GM21381 (cell line): ENCODE data around the gene UBR3.
"Not testable (repeated sequence)": the region's sequence is repeated elsewhere in the genome, so short reads cannot be mapped to it uniquely, and the experiment has no call there.

Source experiments
- ATAC-seq: cut with Tn5 transposase; IDR thresholded peaks from one replicate; pipeline ENCODE4 v1.9.1; 2021; ENCODE audit warnings: mild to moderate bottlenecking, moderate library complexity; ENCODE audit not compliant: unreplicated experiment

Gene UBR3

GRCh38 chr2:169823996-169824372, 3.3 kb upstream of the UBR3 start:
- no peak for ATAC-seq

DNA sequence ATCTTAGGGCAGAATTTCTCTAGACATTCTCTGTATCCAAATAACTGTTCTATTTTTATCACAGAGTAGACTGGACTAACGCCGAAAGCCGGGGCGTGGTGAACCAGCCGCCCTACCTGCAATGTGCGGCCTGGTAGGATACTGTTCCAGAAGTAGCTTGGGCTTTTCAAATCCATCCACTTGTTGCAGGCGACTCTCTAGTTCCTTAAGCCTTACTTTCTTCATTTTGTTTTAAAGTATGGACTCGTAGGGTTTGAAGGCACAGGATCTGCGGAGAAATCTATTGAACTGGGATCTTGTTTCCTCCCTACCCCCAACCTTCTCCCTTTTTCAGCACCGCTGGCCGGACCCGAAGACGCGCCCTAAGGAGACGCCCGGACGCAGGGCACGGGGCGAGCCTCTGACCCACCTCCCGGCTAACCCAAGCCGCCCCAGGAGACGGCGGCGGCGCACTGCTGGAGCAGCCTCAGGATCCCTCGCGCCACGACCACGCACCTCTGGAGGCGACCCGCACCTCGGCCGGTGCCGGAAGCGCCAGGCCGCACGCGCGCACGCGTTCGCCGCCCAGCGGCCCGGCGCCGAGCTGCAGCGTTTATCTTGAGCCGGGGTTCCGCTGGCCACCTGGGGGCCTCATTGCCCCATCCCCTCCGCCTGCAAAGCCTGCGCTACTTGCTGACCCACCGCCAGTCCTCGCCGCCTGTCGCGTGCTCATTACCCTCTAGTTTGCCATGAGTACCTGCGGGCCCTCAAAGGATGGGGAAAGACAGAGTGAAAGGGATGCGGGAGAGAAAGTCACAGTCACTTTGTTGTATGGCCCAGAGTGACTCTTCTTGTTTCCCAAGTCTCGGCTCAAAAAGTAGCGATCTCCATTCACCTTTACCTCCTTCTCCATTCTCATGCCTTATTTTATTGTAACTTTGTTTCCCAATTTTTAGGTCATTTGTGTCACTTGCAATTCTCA, 2.6 kb upstream of the UBR3 start, which contains the start of gene METTL5:
Gene METTL5 (minus strand): TSS at position 533 of the 961 bp plus-strand sequence. CDS start 308 bp downstream, at position 225.
- ATAC-seq, result peak; percentile 59

DNA sequence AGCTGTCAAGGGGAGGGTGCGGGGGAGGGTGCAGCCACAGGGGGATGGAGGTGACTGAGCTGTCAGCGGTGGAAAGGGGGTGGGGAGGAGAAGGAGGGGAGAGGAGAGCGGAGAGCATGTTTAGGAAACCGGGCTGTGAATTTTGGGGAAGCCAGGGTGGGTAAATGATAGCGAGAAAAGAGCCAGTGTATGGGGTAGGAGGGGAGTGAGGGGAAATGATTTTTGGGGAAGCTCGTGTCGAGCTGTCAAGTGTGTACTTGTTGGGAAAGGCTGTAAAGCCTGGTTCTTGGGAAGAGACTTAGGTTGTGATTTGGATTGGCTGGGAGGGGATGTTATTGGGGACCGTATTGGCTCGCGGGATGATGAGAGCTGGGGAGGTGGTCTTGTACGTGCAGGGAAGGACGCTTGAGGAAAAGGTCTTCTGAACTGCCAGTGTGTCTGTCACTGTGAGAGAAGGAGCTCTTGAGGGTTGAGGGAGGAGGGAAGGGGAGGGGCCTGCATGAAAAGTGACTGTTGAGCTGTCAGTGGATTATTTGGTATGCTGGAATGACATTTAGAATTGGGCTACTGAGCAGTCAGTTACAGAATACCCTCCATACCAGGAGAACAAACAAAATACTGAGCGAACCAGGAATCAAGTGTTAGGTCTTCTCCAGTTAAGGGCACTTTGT, 1.0 kb downstream of the UBR3 start:
- peak; percentile 32 for ATAC-seq

DNA sequence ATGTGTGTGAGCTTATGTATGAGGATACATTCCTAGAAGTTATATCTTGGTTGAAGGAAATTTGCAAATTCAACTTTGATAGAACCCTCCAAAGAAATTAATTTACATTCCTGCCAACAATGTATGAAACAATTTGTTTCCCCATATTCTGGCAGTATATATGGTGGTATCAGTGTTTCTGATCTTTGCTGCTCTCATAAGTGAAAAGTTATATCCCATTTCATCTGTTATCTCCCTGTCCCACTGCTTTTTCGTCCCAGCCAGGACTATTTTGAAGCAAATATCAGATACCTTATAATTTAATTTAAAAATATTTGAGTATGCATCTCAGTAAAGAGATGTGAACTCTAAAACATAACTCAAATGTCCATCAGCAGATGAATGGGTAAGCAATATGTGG, 7.1 kb downstream of the UBR3 start:
- ATAC-seq, result no peak

DNA sequence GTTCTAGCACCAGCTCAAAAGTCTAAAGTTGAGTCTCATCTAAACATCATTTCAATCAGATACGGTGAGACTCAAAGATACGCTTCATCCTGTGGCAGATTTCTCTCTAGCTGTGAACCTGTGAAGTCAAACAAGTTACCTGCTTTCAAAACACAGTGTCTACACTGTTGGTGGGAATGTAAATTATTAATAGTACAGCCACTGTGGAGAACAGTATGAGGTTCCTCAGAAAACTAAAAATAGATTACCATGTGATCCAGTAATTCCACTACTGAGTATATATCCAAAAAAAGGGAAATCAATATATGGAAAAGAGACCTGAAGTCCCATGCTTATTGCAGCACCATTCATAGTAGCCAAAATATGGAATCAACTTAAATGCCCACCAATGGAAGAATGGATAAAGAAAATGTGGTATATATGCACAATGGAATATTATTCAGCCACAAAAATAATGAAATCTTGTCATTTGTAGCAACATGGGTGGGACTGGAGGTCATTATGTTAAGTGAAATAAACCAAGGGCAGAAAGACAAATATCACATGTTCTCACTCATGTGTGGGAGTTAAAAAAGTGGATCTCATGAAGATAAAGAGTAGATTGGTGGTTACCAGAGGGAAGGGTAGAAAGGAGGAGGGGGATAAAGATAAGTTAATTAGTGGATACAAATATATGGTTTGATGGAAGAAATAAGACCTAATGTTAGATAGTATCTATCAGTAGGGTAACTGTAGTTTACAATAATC, 11.7 kb downstream of the UBR3 start:
- ATAC-seq, result no peak

DNA sequence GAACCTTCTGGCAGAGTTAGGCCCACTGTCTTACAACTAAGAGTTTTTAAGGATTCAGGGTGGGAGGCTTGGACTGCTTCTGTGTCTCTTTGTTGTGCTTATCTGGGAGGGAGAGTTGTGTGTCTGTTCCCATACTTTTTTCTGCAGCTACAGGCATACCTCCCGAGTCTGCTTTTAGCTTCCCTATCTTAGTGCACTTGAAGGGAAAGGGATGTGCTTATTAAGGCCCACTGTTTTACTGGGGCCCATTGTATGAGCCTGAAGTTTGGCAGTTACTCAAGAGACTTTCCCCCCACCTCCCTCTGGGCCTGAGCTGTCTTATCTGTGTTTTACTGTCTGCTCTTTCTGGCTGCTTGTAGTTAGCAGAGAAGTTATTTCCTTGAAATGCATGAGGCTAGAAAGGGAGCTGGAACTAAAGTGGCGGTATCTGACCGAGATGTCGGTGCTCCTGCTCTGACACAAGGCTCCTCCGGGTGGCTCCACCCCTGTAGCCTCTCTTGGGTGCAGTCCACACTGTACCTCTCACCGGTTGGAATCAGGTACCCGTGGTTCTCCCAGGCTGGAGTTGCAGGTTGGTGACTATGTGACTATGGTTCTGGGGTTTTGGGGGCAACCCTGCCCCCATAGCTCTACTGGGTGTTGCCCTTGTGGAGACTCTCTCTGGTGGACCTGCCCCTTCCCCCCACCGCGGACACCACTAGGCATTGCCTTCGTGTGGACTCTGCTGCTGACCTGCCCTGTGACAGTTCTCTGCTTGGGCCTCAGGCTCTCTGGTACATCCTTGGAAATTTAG, 12.9 kb downstream of the UBR3 start:
- no peak for ATAC-seq

DNA sequence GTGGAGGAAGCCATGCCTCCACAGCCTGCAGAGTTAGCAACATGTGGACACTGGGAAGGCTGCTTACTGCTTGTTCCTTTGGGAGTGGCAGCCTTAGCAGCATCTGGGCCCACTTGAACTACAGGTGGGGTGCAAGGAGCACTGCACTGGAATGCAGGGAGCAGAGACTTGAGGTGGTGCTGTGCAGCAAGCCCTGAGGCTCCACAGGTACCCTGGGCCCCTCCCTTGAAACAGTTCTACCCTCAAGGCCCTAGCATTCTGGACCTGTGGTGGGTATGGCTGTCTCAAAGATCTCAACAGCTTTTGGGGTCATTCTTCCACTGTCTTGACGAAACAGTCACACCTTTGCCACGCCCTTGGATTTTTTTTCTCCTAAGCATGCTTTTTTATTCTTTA, 13.5 kb downstream of the UBR3 start:
- no peak for ATAC-seq

DNA sequence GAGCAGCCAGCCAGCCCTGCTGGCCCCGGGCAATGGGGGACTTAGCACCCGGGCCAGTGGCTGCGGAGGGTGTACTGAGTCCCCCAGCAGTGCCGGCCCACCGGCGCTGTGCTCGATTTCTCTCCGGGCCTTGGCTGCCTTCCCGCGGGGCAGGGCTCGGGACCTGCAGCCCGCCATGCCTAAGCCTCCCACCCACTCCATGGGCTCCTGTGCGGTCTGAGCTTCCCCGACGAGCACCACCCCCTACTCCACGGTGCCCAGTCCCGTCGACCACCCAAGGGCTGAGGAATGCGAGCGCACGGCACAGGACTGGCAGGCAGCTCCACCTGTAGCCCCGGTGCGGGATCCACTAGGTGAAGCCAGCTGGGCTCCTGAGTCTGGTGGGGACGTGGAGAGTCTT, 14.4 kb downstream of the UBR3 start:
- not testable (repeated sequence) for ATAC-seq

DNA sequence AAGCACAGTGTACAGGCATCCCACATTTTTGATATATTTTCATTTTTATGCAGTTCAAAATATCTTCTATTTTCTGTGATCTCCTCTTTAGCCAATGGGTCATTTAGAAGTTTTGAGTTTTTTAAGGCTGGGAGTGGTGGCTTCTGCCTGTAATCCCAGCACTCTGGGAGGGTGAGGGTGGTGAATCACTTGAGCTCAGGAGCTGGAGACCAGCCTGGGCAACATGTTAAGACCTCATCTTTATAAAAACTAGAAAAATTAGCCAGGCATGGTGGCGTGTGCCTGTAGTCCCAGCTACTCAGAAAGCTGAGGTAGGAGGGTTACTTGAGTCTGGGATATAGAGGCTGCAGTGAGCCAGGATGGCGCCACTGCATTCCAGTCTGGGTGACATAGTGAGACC, 17.8 kb downstream of the UBR3 start:
- ATAC-seq, result no peak

DNA sequence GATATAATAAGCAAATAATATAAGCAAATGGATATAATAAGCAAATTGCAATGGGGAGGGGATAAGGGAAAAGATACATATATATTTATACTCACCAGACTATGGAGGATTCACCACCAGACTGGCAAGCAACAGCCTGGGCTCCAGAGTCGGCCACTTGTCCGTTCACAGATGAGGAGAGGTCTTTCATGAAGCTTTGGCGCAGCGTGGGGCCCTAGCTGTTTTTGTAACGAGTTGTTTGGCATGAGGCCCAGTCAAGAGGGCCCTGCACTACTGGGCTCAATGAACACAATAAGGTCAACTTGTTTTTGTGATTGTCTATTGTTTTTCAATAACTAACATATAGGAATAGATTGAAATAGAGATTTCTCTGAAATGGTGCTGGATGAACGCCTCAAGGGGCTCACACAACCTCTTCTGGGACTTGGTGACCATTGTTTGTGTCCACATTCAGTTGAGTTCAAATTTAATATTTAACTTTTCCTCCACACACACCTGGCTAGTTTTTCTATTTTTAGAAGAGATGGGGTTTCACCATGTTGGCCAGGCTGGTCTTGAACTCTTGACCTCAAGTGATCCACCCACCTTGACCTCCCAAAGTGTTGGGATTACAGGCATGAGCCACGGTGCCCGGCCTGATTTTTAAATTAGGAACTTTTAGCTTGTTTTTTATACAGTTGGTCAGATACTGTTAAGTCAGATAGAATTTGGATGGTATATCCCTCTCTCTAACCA, 21.9 kb downstream of the UBR3 start:
- ATAC-seq, result not testable (repeated sequence)

DNA sequence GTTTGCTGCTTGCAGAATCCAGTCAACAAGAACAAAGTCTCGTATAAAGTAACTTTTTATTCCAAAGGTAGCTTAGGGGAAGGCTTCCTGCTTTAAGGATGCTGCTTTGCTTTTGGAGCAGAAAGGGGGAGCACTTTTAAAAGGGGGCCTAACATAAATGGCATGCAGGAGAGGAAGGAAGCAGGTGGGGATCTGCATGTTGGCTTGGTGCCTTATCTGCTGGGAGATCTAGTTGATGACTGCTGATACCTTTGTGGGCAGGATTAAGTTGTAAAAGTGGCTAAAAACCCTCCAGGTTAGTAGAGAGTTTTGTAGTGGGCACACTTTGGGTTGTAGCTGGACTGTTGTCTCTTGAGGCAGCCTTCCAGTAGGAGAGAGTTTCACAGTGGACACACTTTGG, 22.5 kb downstream of the UBR3 start:
- ATAC-seq, result no peak

- no peak for ATAC-seq
Observed at GRCh38 chr2:169853041-169853668, 25.9 kb downstream of the UBR3 start.

DNA sequence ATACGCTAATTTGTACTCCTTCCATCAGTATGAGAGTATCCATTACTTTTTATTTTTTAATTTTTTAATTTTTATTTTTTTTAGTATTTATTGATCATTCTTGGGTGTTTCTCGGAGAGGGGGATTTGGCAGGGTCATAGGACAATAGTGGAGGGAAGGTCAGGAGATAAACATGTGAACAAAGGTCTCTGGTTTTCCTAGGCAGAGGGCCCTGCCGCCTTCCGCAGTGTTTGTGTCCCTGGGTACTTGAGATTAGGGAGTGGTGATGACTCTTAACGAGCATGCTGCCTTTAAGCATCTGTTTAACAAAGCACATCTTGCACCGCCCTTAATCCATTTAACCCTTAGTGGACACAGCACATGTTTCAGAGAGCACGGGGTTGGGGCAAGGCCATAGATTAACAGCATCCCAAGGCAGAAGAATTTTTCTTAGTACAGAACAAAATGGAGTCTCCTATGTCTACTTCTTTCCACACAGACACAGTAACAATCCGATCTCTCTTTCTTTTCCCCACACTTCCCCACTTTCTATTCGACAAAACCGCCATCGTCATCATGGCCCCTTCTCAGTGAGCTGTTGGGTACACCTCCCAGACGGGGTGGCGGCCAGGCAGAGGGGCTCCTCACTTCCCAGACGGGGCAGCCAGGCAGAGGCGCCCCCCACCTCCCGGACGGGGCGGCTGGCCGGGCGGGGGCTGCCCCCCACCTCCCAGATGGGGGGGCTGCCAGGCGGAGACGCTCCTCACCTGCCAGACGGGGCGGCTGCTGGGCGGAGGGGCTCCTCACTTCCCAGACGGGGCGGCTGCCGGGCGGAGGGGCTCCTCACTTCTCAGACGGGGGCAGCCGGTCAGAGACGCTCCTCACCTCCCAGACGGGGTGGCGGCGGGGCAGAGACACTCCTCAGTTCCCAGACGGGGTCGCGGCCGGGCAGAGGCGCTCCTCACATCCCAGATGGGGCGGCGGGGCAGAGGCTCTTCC, 28.3 kb downstream of the UBR3 start:
- ATAC-seq, result not testable (repeated sequence)

GRCh38 chr2:169859423-169859822, 32.2 kb downstream of the UBR3 start:
- ATAC-seq, result no peak

DNA sequence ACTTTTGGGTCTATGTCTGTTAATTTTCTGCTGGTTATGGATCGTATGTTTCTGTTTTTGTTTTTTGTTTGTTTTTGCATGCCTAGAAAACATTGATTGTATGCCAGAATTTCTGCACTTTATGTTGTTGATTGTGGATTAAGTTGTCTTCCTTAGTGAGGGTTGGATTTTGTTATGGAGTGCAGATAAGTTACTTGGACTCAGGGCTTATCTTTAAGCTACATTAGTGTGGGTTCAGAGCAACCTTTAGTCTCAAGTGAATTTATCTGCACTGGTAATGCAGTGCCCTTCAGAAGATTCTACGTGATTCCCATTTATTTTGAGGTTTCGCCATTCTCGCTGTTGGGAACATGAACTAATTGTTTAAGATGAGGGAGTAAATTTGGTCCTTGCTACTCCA, 32.9 kb downstream of the UBR3 start:
- ATAC-seq, result no peak

GRCh38 chr2:169862816-169863215, 35.6 kb downstream of the UBR3 start:
- ATAC-seq, result no peak

DNA sequence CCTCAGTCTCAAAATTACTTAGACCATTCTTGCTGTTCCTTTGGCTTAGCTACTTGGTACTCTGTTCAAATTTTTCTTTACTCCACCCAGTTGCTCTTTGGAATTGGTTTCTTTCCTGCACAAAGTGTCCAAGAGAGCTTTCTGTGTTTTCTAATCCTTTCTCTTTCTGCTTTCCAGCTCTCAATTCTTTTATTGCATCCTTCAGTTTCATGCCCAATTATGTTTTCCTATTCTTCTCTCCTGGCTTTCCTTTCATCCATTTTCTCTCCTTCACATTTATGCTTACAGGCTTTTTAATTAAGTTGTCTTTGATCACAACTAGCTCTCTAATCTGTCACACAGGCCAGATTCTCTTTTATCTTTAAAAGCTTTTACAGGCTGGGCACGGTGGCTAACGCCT, 38.2 kb downstream of the UBR3 start:
- ATAC-seq, result no peak

DNA sequence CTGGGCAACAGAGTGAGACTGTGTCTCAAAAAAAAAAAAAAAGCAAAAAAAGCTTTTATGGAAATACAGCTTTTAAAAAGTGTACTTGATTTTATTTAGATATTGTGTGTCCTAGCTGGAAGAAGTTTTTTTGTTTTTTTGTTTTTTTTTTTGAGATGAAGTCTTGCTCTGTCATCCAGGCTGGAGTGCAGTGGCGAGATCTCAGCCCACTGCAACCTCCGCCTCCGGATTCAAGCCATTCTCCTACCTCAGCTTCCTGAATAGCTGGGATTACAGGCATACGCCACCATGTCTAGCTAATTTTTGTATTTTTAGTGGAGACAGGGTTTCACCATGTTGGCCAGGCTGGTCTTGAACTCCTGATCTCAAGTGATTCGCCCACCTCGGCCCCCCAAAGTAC, 39.0 kb downstream of the UBR3 start:
- not testable (repeated sequence) for ATAC-seq
